Natural killer cell (primary cell): ENCODE results near the gene RHOBTB1. TPM values are rescaled to one million over a fixed set of nuclear protein-coding genes. Genes with fewer than 3 reads are reported as not detected.

Experiments
- ATAC-seq, 3 donors: fragments of 150-1000 bp in 2 of 3; fragments of 200-7000 bp in 1 of 3; cut with Tn5 transposase; 1 replicate in 1 of 3; 2 replicates in 2 of 3; pipeline ENCODE4 v1.10.0; 2021; ENCODE audit warnings: mild to moderate bottlenecking in 2 of 3, moderate library complexity in 2 of 3
- DNase-seq, 2 donors: peaks; one replicate each; pipeline versions ENCODE4 v3.0.0 to v3.0.0-alpha.2; 2013 to 2021; ENCODE audit warnings: mixed read lengths in 1 of 2
- H3K27ac ChIP-seq: one replicate; pipeline ENCODE4 v1.5.1; 2013; ENCODE audit warnings: mild to moderate bottlenecking, low read length
- H3K27me3 ChIP-seq: one replicate; pipeline ENCODE4 v1.6.1; 2013; ENCODE audit warnings: low read length; ENCODE audit not compliant: control insufficient read depth, insufficient read depth
- H3K36me3 ChIP-seq: one replicate; pipeline ENCODE4 v1.6.1; 2013; ENCODE audit warnings: low read length; ENCODE audit not compliant: control insufficient read depth, insufficient read depth
- H3K4me1 ChIP-seq: one replicate; pipeline ENCODE4 v1.6.1; 2013; ENCODE audit warnings: low read length; ENCODE audit not compliant: control insufficient read depth, insufficient read depth
- H3K4me3 ChIP-seq: one replicate; pipeline ENCODE4 v1.5.1; 2013; ENCODE audit warnings: low read length
- H3K9me3 ChIP-seq: one replicate; pipeline ENCODE4 v1.6.1; 2013; ENCODE audit warnings: low read length; ENCODE audit not compliant: control insufficient read depth, insufficient read depth
- H3K27ac Mint-ChIP-seq, 2 donors: one replicate each; pipeline ENCODE4 v1.8.0; 2022; ENCODE audit warnings: mild to moderate bottlenecking in 2 of 2, mixed read lengths in 2 of 2, moderate library complexity in 1 of 2
- H3K27me3 Mint-ChIP-seq, 2 donors: one replicate each; pipeline ENCODE4 v1.8.0; 2022; ENCODE audit warnings: low read depth in 2 of 2, mixed read lengths in 2 of 2
- H3K36me3 Mint-ChIP-seq: one replicate; pipeline ENCODE4 v1.8.0; 2022; ENCODE audit warnings: mixed read lengths
- H3K4me1 Mint-ChIP-seq, 2 donors: one replicate each; pipeline ENCODE4 v1.8.0; 2022; ENCODE audit warnings: mixed read lengths in 2 of 2
- H3K4me3 Mint-ChIP-seq: one replicate; pipeline ENCODE4 v1.8.0; 2022; ENCODE audit warnings: mild to moderate bottlenecking, moderate library complexity, mixed read lengths
- H3K9me3 Mint-ChIP-seq, 2 donors: one replicate each; pipeline ENCODE4 v1.8.0; 2022; ENCODE audit warnings: mixed read lengths in 2 of 2
- WGBS: methylation state at CpG from one replicate; pipeline ENCODE4 v1.1.7; 2013; ENCODE audit warnings: missing lambda C conversion rate; ENCODE audit not compliant: insufficient coverage; 5-methylcytosine and 5-hydroxymethylcytosine counted together
- intact Hi-C: fragments of 100-400 bp; cut with micrococcal nuclease; formaldehyde crosslinking; loops from one replicate; pipeline ENCODE4 v1.14.2; 2022
- total RNA-seq, 4 donors: library from RNA; stranded (reverse); fragments of 120-200 nt in 1 of 4; gene quantifications; one replicate each; pipeline versions ENCODE4 v1.2.3 to v1.2.4, GENCODE V29; 2013 to 2022
- TF ChIP-seq, protein P1 (sequence below): fragments of 200-600 bp; IDR thresholded peaks from one replicate; pipeline ENCODE4 v1.8.0; 2022; ENCODE audit warnings: antibody characterized with exemption

RHOBTB1 gene
- total RNA-seq, 3 donors from 2014 or later (not counting 1 experiment from before 2014, with no cell fraction given): 0.97 to 1.9 (median 1.1) TPM

DNA sequence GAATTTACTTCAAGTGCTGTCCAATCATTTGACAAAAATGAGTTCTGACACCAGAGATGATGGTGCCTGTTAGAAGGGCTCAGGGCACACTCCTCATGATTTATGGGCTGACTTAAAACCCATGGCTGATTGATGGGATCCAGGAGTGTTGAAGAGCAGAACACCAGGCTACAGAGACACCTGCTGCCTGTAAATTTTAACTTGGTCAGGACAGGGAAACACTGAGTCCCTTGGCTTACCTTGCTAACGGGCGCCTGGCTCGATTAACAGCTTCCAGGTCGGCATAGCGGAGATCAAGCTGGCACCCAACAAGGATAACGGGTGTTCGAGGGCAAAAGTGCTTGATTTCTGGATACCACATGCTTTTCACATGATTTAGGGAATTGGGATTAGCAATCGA lies 51.4 kb downstream of the RHOBTB1 start:
- TF ChIP-seq, protein P1, sequence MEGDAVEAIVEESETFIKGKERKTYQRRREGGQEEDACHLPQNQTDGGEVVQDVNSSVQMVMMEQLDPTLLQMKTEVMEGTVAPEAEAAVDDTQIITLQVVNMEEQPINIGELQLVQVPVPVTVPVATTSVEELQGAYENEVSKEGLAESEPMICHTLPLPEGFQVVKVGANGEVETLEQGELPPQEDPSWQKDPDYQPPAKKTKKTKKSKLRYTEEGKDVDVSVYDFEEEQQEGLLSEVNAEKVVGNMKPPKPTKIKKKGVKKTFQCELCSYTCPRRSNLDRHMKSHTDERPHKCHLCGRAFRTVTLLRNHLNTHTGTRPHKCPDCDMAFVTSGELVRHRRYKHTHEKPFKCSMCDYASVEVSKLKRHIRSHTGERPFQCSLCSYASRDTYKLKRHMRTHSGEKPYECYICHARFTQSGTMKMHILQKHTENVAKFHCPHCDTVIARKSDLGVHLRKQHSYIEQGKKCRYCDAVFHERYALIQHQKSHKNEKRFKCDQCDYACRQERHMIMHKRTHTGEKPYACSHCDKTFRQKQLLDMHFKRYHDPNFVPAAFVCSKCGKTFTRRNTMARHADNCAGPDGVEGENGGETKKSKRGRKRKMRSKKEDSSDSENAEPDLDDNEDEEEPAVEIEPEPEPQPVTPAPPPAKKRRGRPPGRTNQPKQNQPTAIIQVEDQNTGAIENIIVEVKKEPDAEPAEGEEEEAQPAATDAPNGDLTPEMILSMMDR: no peak
- Mint-ChIP-seq H3K9me3 (no peaks in the 10 kb centered on the region), H3K4me1 (no peaks in the 10 kb centered on the region), H3K4me3 (no peak overlapping the region), H3K27ac (no peak overlapping the region), H3K36me3 (no peaks in the 10 kb centered on the region), H3K27me3 (peaks cover 0 to 6% of the 10 kb centered on the region in 2 donors)
- no peak for ATAC-seq
- DNase-seq: no peak
- Histone ChIP-seq H3K9me3 (no peaks in the 10 kb centered on the region), H3K4me3 (no peak overlapping the region), H3K4me1 (no peaks in the 10 kb centered on the region), H3K27ac (no peak overlapping the region), H3K27me3 (no peaks in the 10 kb centered on the region), H3K36me3 (no peaks in the 10 kb centered on the region)
- intact Hi-C loops: no loop called here
- 93% methylated on average over 8 of the region's 8 CpGs for whole genome bisulfite sequencing

DNA sequence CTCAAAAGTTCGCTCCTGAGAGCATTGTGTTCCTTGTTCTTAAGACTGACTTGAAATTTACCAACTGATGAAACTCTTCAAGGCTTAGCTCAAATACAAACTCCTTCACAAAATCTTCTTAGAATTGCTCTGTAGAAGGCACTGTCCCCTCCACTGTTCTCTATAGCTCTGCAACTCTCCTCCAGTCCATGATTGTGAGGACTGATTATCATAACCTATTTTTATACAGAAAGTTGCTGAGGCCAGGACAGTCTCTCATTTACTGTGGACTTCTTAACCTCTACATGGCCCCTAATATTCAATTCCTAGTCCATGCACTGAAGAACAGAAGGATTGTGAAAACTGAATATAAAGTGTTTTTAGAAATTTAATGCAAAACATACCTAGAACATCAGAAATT lies 53.2 kb downstream of the RHOBTB1 start:
- Mint-ChIP-seq H3K27ac (no peak overlapping the region), H3K4me1 (no peaks in the 10 kb centered on the region), H3K4me3 (no peak overlapping the region), H3K27me3 (no peaks in the 10 kb centered on the region), H3K36me3 (no peaks in the 10 kb centered on the region), H3K9me3 (no peaks in the 10 kb centered on the region)
- no peaks in the 10 kb centered on the region for H3K9me3 ChIP-seq
- DNase-seq: no peak
- no peaks in the 10 kb centered on the region for H3K27me3 ChIP-seq
- no peak overlapping the region for H3K27ac ChIP-seq
- H3K4me3 ChIP-seq: no peak overlapping the region
- intact Hi-C loops: no loop called here
- 92% methylated on average over 1 of the region's 1 CpG for WGBS
- no peak for ATAC-seq
- TF ChIP-seq, protein P1: no peak
- H3K4me1 ChIP-seq: no peaks in the 10 kb centered on the region
- no peaks in the 10 kb centered on the region for H3K36me3 ChIP-seq

DNA sequence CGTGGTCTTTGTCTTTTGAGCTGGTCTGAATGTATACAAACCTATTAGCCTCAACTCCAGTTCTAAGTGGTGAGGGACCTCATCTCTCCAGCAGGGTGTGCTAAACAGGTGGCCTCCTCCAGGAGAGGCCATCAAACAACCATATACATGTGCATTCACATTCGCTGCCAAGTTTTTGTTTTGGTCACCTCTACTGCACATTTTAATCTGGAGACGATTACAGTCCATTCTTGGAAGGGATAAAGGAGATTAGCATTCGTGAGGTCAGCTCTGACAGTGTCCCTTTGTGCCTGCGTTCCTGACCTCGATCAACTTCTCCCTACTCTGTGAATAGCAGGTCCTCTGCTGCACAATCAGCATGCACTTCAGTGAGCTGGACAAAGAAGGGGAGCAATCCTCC lies 60.8 kb downstream of the RHOBTB1 start:
- intact Hi-C loops: no loop called here
- Mint-ChIP-seq H3K27me3 (no peaks in the 10 kb centered on the region), H3K4me3 (no peak overlapping the region), H3K9me3 (no peaks in the 10 kb centered on the region), H3K36me3 (no peaks in the 10 kb centered on the region), H3K4me1 (no peaks in the 10 kb centered on the region), H3K27ac (no peak overlapping the region)
- ATAC-seq (peak in 1 of 3 donors; percentile 21), DNase-seq (peak in 1 of 2 donors; percentile 5)
- no peaks in the 10 kb centered on the region for H3K4me1 ChIP-seq
- H3K4me3 ChIP-seq: no peak overlapping the region
- TF ChIP-seq, protein P1: no peak
- no peaks in the 10 kb centered on the region for H3K27me3 ChIP-seq
- H3K27ac ChIP-seq: no peak overlapping the region
- H3K9me3 ChIP-seq: no peaks in the 10 kb centered on the region
- 90% methylated on average over 6 of the region's 6 CpGs for WGBS
- no peaks in the 10 kb centered on the region for H3K36me3 ChIP-seq

DNA sequence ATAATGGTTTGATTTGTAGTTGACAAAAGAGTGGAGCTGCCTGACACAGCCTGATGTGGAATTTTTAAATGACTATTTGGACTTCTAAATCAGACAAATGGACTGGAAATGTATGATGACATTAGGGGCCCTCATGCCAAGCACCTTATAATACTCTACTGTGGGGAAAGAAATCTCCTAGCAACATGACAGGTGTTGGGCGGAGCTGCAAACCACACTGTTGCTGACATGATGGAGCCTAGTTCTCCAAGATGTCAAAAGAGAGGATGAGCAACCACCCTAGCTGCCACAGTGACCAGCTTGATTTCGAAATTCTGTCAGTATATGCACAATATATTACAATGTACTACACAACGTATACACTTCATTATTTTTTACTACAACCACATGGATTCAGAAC lies 65.8 kb downstream of the RHOBTB1 start:
- DNase-seq (no peak), ATAC-seq (no peak)
- no peaks in the 10 kb centered on the region for H3K27me3 ChIP-seq
- intact Hi-C loops: no loop called here
- Mint-ChIP-seq H3K27me3 (no peaks in the 10 kb centered on the region), H3K4me3 (no peak overlapping the region), H3K27ac (no peak overlapping the region), H3K4me1 (no peaks in the 10 kb centered on the region), H3K36me3 (no peaks in the 10 kb centered on the region), H3K9me3 (no peaks in the 10 kb centered on the region)
- no peaks in the 10 kb centered on the region for H3K9me3 ChIP-seq
- TF ChIP-seq, protein P1: no peak
- H3K36me3 ChIP-seq: no peaks in the 10 kb centered on the region
- no peak overlapping the region for H3K4me3 ChIP-seq
- H3K27ac ChIP-seq: no peak overlapping the region
- H3K4me1 ChIP-seq: no peaks in the 10 kb centered on the region
- 81% methylated on average over 3 of the region's 3 CpGs for WGBS
